SK-N-SH (cell line): ENCODE data around the gene AGAP1. TPM values are rescaled to one million over a fixed set of nuclear protein-coding genes. Genes with fewer than 3 reads are reported as not detected.

Source experiments
- CTCF ChIA-PET: fragments of 300-600, 350-600 bp; formaldehyde crosslinking; extraction: SDS; loops from one replicate; lab custom pipeline; 2021; lab: Yijun Ruan, JAX
- POLR2A ChIA-PET: fragments of 350-600 bp; sonication (Branson Sonifier 250); formaldehyde crosslinking; extraction: SDS; loops from one replicate; lab custom pipeline; 2020; ENCODE audit warnings: antibody characterized with exemption, inconsistent platforms; lab: Yijun Ruan, JAX
- DNase-seq: peaks from one replicate; pipeline ENCODE4 v3.0.0; 2012
- H2AFZ ChIP-seq: fragments of 200-600 bp; sonication (generic); 2 replicates; pipeline ENCODE4 v1.8.1; 2016; ENCODE audit warnings: antibody characterized with exemption, mild to moderate bottlenecking, low read depth
- H3F3A ChIP-seq: fragments of 200-600 bp; sonication (generic); replicated peaks from 2 replicates; pipeline ENCODE3; 2016; ENCODE audit warnings: antibody characterized with exemption, mild to moderate bottlenecking; ENCODE audit not compliant: insufficient read depth
- H3K27ac ChIP-seq, 2 experiments: fragments of 200-500 bp in 1 of 2; fragments of 200-600 bp in 1 of 2; sonication (Bioruptor generic) in 1 of 2; sonication (generic), shearing (Covaris generic) in 1 of 2; 2 replicates each; pipeline versions ENCODE4 v1.5.1 to v1.6.1; 2014 to 2016; ENCODE audit warnings: low read depth in 2 of 2, inconsistent platforms in 1 of 2, low read length in 1 of 2, mild to moderate bottlenecking in 1 of 2, mixed read lengths in 1 of 2
- H3K27me3 ChIP-seq: fragments of 200-600 bp; sonication (generic), shearing (Covaris generic); 2 replicates; pipeline ENCODE4 v1.6.1; 2016; ENCODE audit warnings: mixed run types; ENCODE audit not compliant: insufficient read depth
- H3K36me3 ChIP-seq, 2 experiments: fragments of 200-500 bp in 1 of 2; fragments of 200-600 bp in 1 of 2; sonication (Bioruptor generic) in 1 of 2; sonication (generic) in 1 of 2; replicated peaks in 1 of 2; 2 replicates each; pipeline versions ENCODE3 to v1.5.1; 2014 to 2016; ENCODE audit warnings: low read length in 1 of 2, mild to moderate bottlenecking in 1 of 2; ENCODE audit not compliant: insufficient read depth in 2 of 2, control insufficient read depth in 1 of 2
- H3K4me1 ChIP-seq, 2 experiments: fragments of 200-500 bp in 1 of 2; fragments of 200-600 bp in 1 of 2; sonication (Bioruptor generic) in 1 of 2; sonication (generic), shearing (Covaris generic) in 1 of 2; 2 replicates each; pipeline versions ENCODE4 v1.5.1 to v1.6.1; 2014 to 2016; ENCODE audit warnings: low read depth in 1 of 2, low read length in 1 of 2, mixed run types in 1 of 2; ENCODE audit not compliant: insufficient read depth in 2 of 2, control insufficient read depth in 1 of 2
- H3K4me2 ChIP-seq: fragments of 200-600 bp; sonication (generic), shearing (Covaris generic); 2 replicates; pipeline ENCODE4 v1.6.1; 2017; ENCODE audit warnings: mixed run types
- H3K4me3 ChIP-seq, 2 experiments: fragments of 200-500 bp in 1 of 2; fragments of 200-600 bp in 1 of 2; sonication (Bioruptor generic) in 1 of 2; sonication (generic), shearing (Covaris generic) in 1 of 2; 2 replicates each; pipeline versions ENCODE4 v1.5.1 to v1.8.1; 2014 to 2016; ENCODE audit warnings: low read depth in 2 of 2, inconsistent platforms in 1 of 2, low read length in 1 of 2, mild to moderate bottlenecking in 1 of 2, mixed read lengths in 1 of 2, moderate library complexity in 1 of 2
- H3K79me2 ChIP-seq: fragments of 200-600 bp; sonication (generic); 2 replicates; pipeline ENCODE4 v1.8.1; 2017; ENCODE audit warnings: mild to moderate bottlenecking; ENCODE audit not compliant: insufficient read depth
- H3K9ac ChIP-seq: fragments of 200-600 bp; sonication (generic); 2 replicates; pipeline ENCODE4 v1.6.1; 2017; ENCODE audit warnings: mixed run types
- H3K9me2 ChIP-seq: fragments of 200-600 bp; sonication (generic); 2 replicates; pipeline ENCODE4 v1.6.1; 2017; ENCODE audit warnings: mixed run types
- H3K9me3 ChIP-seq: fragments of 200-600 bp; sonication (generic); 2 replicates; pipeline ENCODE4 v1.6.1; 2017; ENCODE audit warnings: mixed run types, mild to moderate bottlenecking, moderate library complexity
- H4K20me1 ChIP-seq: fragments of 200-600 bp; sonication (generic); 2 replicates; pipeline ENCODE4 v1.6.1; 2017; ENCODE audit warnings: mild to moderate bottlenecking, mixed run types; ENCODE audit not compliant: insufficient read depth
- ELF1 ChIP-seq: IDR thresholded peaks from 2 replicates; pipeline ENCODE4 v1.4.0; 2012
- EP300 ChIP-seq, 2 experiments: IDR thresholded peaks; 2 replicates each; pipeline versions ENCODE4 v1.4.0 to v1.6.1; 2012; ENCODE audit warnings: borderline replicate concordance in 1 of 2, low read depth in 1 of 2, low read length in 1 of 2
- EZH2phosphoT487 ChIP-seq: fragments of 200-600 bp; sonication (generic); IDR thresholded peaks from 2 replicates; pipeline ENCODE4 v1.6.1; 2017; ENCODE audit warnings: low read depth, mixed run types, mild to moderate bottlenecking, antibody characterized with exemption, moderate library complexity, borderline replicate concordance
- FOSL2 ChIP-seq: IDR thresholded peaks from 2 replicates; pipeline ENCODE4 v1.4.0; 2012; ENCODE audit warnings: low read depth, mild to moderate bottlenecking, moderate library complexity, borderline replicate concordance
- FOXJ3 ChIP-seq: sonication (generic); formaldehyde crosslinking; IDR thresholded peaks from 2 replicates; pipeline ENCODE4 v1.5.1; 2020; ENCODE audit warnings: mild to moderate bottlenecking, missing genetic modification reagents
- FOXM1 ChIP-seq: IDR thresholded peaks from 2 replicates; pipeline ENCODE4 v1.4.0; 2012; ENCODE audit warnings: low read depth, mild to moderate bottlenecking
- GATA2 ChIP-seq: sonication (generic); formaldehyde crosslinking; IDR thresholded peaks from 2 replicates; pipeline ENCODE4 v1.5.0; 2020; ENCODE audit warnings: mild to moderate bottlenecking, missing genetic modification reagents
- NFIC ChIP-seq: IDR thresholded peaks from 2 replicates; pipeline ENCODE4 v1.4.0; 2012; ENCODE audit warnings: borderline replicate concordance
- RAD21 ChIP-seq: IDR thresholded peaks from 2 replicates; pipeline ENCODE4 v1.6.1; 2012; ENCODE audit warnings: mild to moderate bottlenecking, low read length
- RFX5 ChIP-seq: IDR thresholded peaks from 2 replicates; pipeline ENCODE4 v1.6.1; 2012; ENCODE audit warnings: mild to moderate bottlenecking, improper control_type of control experiment, low read length
- RXRA ChIP-seq: IDR thresholded peaks from 2 replicates; pipeline ENCODE4 v1.4.0; 2012; ENCODE audit warnings: low read depth, mild to moderate bottlenecking, borderline replicate concordance
- SMC3 ChIP-seq: IDR thresholded peaks from 2 replicates; pipeline ENCODE4 v1.6.1; 2012; ENCODE audit warnings: low read depth, low read length, improper control_type of control experiment
- TCF12 ChIP-seq: IDR thresholded peaks from 2 replicates; pipeline ENCODE4 v1.4.0; 2012
- TEAD4 ChIP-seq: IDR thresholded peaks from 2 replicates; pipeline ENCODE4 v1.4.0; 2012; ENCODE audit warnings: mild to moderate bottlenecking, borderline replicate concordance; ENCODE audit not compliant: insufficient read depth
- WGBS: methylation state at CpG from one replicate; pipeline ENCODE4 v1.1.6; 2017; ENCODE audit warnings: low lambda C conversion rate; 5-methylcytosine and 5-hydroxymethylcytosine counted together
- polyA plus RNA-seq, 3 experiments: library from polyadenylated mRNA; depleted of rRNA; stranded (reverse); fragments of >200 nt; gene quantifications; 2 replicates each; pipeline ENCODE4 v1.2.3, GENCODE V29; 2012
- TF ChIP-seq, protein P1 (sequence below): fragments of 150-350 bp; IDR thresholded peaks from 2 replicates; pipeline ENCODE4 v1.6.1; 2017; ENCODE audit warnings: antibody characterized with exemption, low read length, low read depth, borderline replicate concordance
- TF ChIP-seq, protein P2 (sequence below): IDR thresholded peaks from 2 replicates; pipeline ENCODE4 v1.4.0; 2012; ENCODE audit warnings: low read depth, borderline replicate concordance
- TF ChIP-seq, protein P3 (sequence below): IDR thresholded peaks from 2 replicates; pipeline ENCODE4 v1.4.0; 2012; ENCODE audit warnings: low read depth

The AGAP1 gene
- polyA plus RNA-seq, 1 of the 3 experiments (the other 2 are of a cell fraction), result 8.8 TPM

DNA sequence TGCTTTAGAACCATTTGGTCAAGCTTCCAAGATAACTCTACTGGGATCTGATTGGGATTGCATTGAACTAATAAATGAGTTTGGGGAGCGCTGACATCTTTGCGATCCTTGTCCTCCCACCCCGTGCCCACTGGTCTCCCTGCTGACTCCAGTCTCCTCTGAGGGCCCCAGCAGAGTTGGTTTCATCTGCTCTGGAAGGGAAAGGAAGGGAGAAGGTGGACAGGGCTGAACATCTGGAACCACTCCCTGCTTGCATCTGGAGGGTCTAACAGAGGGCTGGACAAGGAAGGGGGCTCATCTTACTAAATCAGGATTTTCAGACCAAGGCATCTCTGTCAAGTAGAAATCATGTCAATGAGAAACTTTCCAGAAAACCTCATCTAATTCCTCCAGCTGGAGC lies 661.6 kb downstream of the AGAP1 start:
- no peak for DNase-seq
- no peaks in the 10 kb centered on the region for H3K27me3 ChIP-seq
- H3K4me1 ChIP-seq, result no peaks in the 10 kb centered on the region
- H3K36me3 ChIP-seq, result no peaks in the 10 kb centered on the region
- no peak overlapping the region for H2AFZ ChIP-seq
- no peaks in the 10 kb centered on the region for H3K79me2 ChIP-seq
- POLR2A ChIA-PET, result no interaction called here
- CTCF ChIA-PET, result interaction anchor here (1.3 to 2.2 kb wide), 3 partner anchors 20 to 375 kb away, joined by 5 to 10 read pairs (median 5); no protein-coding TSS in a partner anchor
- no peak overlapping the region for H3K27ac ChIP-seq
- H3F3A ChIP-seq, result no peaks in the 10 kb centered on the region
- TF ChIP-seq FOXM1 (no peak), NFIC (no peak), RXRA (no peak), EP300 (IDR thresholded peaks at IDR 0.05; ENCODE audit: borderline replicate concordance in 1 of 2, low read depth in 1 of 2, low read length in 1 of 2) (no peak), ELF1 (no peak), FOXJ3 (CRISPR knock-in tag) (no peak), TCF12 (no peak), EZH2phosphoT487 (no peak), FOSL2 (no peak), RAD21 (no peak), GATA2 (CRISPR knock-in tag) (no peak), SMC3 (no peak), TEAD4 (no peak), RFX5 (no peak)
- TF ChIP-seq, protein P1, sequence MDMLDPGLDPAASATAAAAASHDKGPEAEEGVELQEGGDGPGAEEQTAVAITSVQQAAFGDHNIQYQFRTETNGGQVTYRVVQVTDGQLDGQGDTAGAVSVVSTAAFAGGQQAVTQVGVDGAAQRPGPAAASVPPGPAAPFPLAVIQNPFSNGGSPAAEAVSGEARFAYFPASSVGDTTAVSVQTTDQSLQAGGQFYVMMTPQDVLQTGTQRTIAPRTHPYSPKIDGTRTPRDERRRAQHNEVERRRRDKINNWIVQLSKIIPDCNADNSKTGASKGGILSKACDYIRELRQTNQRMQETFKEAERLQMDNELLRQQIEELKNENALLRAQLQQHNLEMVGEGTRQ, result no peak
- TF ChIP-seq, protein P2, sequence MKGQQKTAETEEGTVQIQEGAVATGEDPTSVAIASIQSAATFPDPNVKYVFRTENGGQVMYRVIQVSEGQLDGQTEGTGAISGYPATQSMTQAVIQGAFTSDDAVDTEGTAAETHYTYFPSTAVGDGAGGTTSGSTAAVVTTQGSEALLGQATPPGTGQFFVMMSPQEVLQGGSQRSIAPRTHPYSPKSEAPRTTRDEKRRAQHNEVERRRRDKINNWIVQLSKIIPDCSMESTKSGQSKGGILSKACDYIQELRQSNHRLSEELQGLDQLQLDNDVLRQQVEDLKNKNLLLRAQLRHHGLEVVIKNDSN, result no peak
- TF ChIP-seq, protein P3, sequence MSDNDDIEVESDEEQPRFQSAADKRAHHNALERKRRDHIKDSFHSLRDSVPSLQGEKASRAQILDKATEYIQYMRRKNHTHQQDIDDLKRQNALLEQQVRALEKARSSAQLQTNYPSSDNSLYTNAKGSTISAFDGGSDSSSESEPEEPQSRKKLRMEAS, result no peak
- TF ChIP-seq, all 33 proteins: peak for 0
- no peak overlapping the region for H3K9ac ChIP-seq
- no peaks in the 10 kb centered on the region for H3K9me3 ChIP-seq
- no peaks in the 10 kb centered on the region for H3K9me2 ChIP-seq
- H3K4me2 ChIP-seq, result no peak overlapping the region
- no peaks in the 10 kb centered on the region for H4K20me1 ChIP-seq
- 69% methylated on average over 3 of the region's 3 CpGs for WGBS
- H3K4me3 ChIP-seq, result no peak overlapping the region
